Suprapubic skin (tissue), 4 donors: Measurements from ENCODE around the gene TUBA3C.

Source experiments
- CTCF ChIP-seq, 2 donors: fragments of 200-600 bp in 1 of 2; fragments of 450-650 bp in 1 of 2; sonication (generic) in 1 of 2; IDR thresholded peaks; one replicate each; pipeline ENCODE4 v1.5.1; 2016 to 2019; ENCODE audit warnings: antibody characterized with exemption in 2 of 2, mild to moderate bottlenecking in 1 of 2, moderate library complexity in 1 of 2
- POLR2A ChIP-seq, 2 donors: fragments of 450-650 bp; IDR thresholded peaks; one replicate each; pipeline ENCODE4 v1.6.1; 2017; ENCODE audit warnings: antibody characterized with exemption in 2 of 2, mild to moderate bottlenecking in 2 of 2, moderate library complexity in 2 of 2
- POLR2AphosphoS5 ChIP-seq, 3 donors: sonication (generic); formaldehyde crosslinking; IDR thresholded peaks; one replicate each; pipeline ENCODE4 v1.6.1; 2017; ENCODE audit warnings: antibody characterized with exemption in 3 of 3

- TF ChIP-seq CTCF (IDR thresholded peaks at IDR 0.05) = no peak
- TF ChIP-seq POLR2AphosphoS5 (IDR thresholded peaks at IDR 0.05) = no peak
- no peak for TF ChIP-seq POLR2A (IDR thresholded peaks at IDR 0.05)
Measured at GRCh38 chr13:19184176-19184575, 2.6 kb upstream of the TUBA3C start.
